GM21515 (cell line): ENCODE measurements around the gene MEN1.
"Not testable (repeated sequence)": the region's sequence is repeated elsewhere in the genome, so short reads cannot be mapped to it uniquely, and the experiment has no call there.

Experiments
- ATAC-seq: cut with Tn5 transposase; IDR thresholded peaks from one replicate; pipeline ENCODE4 v1.9.1; 2021; ENCODE audit not compliant: unreplicated experiment

Gene MEN1

DNA sequence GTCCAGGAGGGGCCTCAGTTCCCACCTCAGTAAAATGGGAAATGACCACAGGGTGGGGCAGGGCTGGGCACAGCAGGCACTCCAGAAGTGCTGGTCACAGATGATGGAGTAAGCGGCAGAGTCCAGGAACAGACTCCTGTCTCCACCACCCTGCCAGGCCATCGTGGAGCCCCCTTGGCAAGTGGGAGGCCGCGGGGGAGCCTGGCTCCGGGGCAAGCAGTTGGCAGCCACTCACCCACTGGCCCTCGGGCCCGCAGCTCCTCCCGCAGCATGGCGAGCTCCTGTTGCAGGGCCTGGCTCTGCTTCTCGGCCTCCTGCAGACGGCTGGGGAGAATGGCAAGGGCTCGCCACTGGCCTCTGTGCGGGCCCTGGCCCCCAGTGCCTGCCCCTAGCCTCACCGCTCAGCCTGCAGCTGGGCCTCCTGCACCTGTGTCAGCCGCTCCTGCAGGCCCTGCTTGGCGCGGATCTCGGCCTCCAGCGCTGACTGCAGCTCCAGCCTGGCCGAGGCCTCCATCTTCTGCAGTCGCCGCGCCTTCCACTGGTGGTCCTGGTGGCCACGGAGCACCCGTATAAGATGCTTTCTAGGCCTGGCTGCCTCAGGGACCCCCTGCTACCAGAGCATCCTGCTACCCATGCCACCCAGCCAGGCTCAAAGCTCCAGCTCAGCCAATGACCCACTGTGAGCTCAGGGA lies 23.8 kb upstream of the MEN1 start:
- ATAC-seq, result no peak

GRCh38 chr11:64833509-64833908 lies 23.2 kb upstream of the MEN1 start:
- ATAC-seq, result no peak

DNA sequence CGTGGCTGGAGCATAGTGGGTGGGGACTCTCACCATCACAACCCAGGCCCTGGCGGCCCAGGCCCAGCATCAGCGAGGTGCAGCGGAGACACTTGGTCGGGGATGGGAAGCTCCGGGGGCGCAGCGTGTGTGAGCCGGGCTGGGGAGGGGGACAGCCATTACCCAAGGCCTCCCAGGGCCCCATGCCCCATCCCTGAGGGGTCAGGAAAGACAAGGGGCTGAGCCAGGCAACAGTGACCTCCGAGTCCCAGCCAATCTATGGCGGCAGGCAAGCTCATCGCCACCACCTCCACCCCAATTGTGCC lies 22.8 kb upstream of the MEN1 start:
- no peak for ATAC-seq

GRCh38 chr11:64832467-64833197 lies 22.3 kb upstream of the MEN1 start:
- no peak for ATAC-seq

DNA sequence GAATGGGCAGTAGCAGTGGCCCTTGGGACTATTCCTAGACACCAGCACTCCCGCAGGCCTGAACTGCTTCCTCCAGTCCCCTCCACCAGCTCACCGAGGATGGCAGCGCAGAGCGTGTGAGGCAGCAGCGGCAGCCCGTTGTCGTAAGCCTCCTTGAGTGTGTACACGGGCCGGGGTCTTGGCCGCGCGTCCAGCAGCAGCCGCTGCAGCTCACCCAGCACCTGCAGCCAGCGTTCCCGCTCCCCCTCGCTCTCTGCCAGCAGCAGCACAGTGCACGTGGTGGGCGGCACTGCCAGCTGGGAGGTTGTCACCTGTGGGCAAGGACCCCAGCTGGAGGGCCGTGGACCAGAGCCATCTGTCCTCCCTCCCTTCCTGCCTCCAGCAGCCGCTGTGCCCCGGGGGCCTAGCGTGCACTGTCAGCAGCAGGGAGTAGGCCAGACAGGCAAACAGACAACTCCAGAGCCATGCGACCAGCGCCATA lies 21.1 kb upstream of the MEN1 start:
- no peak for ATAC-seq

DNA sequence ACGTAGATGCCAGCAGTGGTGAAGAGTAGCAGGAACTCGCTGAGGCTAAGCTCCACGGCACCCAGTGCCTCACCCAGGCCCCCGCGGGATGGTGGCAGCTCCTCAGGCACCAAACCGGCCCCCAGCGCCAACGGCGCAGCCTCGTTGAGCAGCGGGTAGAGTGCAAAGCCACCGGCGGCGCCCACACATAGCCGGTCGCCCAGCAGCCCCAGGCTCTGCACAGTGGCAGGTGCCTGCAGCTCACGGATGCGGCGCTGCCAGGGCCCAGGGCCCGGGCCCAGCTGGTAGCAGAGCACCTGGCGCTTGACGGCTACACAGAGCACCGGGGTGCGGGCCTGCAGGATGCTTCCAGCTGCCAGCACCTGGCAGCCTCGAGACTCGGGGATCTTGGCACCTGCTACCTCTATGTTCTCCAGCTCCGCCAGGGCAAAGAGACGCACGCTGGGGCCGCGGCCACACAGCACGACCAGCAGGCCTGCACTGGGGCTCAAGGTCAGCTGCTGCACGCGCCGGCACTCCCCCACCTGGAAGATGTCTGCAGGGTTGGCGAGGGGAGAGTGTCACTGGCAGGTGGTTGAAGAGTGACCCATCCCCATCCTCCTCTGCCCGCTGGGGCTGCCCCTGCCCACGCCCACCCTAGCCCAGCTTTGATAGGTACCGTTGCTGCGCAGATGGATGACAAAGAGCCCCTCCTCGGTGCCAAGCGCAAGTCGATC lies 19.3 kb upstream of the MEN1 start:
- no peak for ATAC-seq

DNA sequence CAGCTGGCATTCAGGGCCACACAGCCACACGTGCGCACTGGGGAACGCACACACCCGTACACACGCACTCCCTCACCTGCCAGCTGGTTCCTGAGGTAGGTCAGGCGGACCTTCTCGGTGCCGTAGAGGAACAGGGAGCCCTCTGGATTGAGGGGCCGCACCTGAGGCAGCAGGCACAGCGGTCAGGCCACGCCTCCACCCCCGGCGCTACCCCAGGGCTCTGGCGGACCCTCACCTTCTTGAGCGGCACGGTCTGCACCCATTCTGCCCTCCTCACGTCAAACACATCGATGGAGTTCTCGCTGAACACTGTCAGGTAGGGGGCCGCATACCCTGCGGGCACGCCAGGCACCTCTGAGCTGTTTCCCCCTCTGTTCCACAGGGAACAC lies 17.1 kb upstream of the MEN1 start:
- no peak for ATAC-seq

- no peak for ATAC-seq
Observed at GRCh38 chr11:64826578-64827450, 16.5 kb upstream of the MEN1 start.

DNA sequence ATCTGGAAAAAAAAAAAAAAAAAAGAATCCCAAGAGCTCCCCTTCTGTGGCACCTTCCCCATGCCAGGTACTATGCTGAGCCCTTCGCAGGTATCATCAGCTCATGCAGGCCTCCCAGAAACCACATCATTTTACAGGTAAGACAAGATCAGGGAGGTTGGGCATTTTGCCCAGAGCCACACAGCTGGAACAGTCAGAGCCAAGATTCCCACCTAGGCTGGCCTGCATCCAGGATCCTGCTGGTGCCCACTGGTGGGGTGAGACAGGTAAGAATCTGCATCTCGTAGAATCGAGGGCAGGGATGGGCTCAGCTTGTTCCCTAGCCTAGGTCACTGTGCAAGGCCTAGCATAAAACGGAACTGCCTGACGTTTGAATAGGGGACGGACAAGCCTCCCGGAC lies 15.7 kb upstream of the MEN1 start:
- ATAC-seq, result no peak

GRCh38 chr11:64823568-64824119 lies 13.3 kb upstream of the MEN1 start:
- no peak for ATAC-seq

- no peak for ATAC-seq
Observed at GRCh38 chr11:64817476-64817875, 7.1 kb upstream of the MEN1 start.

GRCh38 chr11:64815433-64815832 lies 5.1 kb upstream of the MEN1 start:
- not testable (repeated sequence) for ATAC-seq

DNA sequence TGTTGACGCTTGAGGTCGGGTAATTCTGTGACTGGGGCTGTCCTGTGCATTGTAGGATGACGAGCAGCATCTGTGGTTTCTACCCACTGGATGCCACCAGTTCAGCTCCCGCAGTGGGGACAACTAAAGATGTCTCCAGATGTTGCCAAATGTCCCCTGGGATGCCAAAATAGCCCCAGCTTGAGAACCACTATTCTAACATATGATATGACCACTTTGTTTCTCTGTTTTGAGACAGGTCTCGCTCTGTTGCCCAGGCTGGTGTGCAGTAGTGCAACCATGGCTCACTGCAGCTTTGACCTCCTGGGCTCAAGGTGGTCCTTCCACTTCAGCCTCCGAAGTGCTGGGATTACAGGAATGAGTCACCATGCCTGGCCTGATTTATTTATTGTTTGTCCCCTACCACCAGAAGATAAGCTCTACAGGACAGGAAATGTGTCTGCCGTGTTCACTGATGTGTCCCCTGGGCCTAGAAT lies 4.4 kb upstream of the MEN1 start:
- ATAC-seq, result peak; percentile 38

GRCh38 chr11:64813826-64814225 lies 3.5 kb upstream of the MEN1 start:
- ATAC-seq, result no peak

GRCh38 chr11:64810891-64811272 lies 531 bp upstream of the MEN1 start:
- ATAC-seq, result peak; percentile 18

- ATAC-seq, result no peak
Observed at GRCh38 chr11:64809781-64810241, 540 bp downstream of the MEN1 start.

GRCh38 chr11:64805481-64805880 lies 4.9 kb downstream of the MEN1 start:
- no peak for ATAC-seq

DNA sequence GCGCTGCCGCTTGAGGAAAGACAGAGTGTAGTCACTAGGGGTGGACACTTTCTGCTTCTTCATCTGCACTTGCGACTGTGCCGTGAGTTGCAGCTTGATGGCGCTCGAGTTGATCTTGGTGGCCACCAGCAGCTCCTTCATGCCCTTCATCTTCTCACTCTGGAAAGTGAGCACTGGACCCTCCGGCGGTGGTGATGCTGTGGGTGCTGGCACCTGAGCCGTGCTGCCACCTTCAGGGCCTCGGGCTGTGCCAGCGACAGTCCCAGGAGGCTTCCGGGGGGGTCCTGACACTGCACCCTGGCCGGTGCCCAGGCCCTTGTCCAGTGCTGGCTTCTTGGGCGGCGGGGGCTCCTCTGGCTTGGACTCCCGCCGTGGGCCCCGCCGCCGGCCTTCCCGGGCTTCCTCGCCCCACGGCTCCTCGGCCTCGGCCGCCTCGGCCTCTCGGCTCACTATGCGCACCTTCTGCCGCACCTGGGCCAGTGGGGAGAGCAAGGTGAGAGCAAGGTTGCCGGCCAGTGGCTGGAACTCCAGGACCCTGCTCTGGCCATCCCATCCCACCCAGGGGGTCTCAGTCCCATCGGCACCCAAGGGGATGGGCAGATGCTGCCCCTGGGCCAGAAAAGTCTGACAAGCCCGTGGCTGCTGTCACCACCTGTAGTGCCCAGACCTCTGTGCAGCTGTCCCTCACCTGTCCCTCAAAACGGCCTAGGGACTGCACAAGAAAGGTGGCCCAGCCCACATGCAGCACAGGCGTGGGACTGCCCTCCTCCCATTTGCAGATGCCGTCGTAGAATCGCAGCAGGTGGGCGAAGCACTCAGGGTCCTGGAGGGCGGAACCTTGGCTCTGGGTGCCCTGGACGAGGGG lies 5.8 kb downstream of the MEN1 start:
- ATAC-seq, result no peak

GRCh38 chr11:64803846-64804345 lies 6.5 kb downstream of the MEN1 start:
- no peak for ATAC-seq
